Activated CD4-positive, alpha-beta T cell treated with anti-CD3 and anti-CD28 coated beads, Interleukin-2, amount 50 U/mL, for 1 hour (primary cell): ENCODE measurements around the gene LCLAT1.

ENCODE experiments used
- DNase-seq: peaks from one replicate; pipeline ENCODE4 v3.0.0-alpha.2; 2020

Gene LCLAT1

DNA sequence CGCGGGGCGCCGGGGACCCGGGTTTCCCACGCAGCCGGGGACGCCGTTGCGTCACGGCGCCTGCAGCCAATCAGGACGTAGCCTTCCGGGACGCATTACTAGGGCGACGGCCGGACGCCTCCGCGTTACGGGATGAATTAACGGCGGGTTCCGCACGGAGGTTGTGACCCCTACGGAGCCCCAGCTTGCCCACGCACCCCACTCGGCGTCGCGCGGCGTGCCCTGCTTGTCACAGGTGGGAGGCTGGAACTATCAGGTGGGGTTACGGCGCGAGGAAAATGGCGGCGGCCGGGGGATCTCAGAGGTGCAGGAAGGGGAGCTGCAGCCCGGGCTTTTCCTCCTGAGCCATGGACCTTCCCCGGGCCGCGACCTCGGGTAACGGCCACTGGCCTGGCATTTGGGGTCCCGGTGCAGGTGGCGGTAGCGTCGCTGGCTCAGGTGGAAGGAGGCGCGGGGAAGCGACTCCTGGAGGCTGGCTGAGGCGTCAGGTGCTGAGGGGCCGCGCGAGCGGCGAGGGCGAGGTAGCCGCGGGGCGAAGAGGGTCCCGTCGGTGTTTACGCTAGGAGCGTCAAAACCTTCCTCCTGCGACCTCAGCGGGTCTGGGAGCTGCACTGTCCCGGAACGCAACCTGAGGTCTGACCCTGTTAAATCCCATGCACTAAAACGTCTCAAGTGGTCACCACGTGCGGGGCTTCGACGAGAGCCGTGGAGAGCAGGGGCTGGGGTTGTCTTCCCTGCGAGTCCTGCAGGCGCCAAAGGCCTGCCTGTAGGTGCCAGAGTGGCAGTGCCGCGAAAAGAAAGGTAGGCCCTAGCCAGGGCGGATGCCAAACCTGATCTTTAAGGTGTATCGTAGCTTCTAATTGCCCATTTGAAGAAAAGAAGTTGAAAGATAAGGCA, at the start of gene LCLAT1:
Gene LCLAT1, plus strand, starts transcription at position 98 of the 897 bp plus-strand sequence. CDS start 78,345 bp downstream, outside the sequence.
- DNase-seq = peak; percentile 78

DNA sequence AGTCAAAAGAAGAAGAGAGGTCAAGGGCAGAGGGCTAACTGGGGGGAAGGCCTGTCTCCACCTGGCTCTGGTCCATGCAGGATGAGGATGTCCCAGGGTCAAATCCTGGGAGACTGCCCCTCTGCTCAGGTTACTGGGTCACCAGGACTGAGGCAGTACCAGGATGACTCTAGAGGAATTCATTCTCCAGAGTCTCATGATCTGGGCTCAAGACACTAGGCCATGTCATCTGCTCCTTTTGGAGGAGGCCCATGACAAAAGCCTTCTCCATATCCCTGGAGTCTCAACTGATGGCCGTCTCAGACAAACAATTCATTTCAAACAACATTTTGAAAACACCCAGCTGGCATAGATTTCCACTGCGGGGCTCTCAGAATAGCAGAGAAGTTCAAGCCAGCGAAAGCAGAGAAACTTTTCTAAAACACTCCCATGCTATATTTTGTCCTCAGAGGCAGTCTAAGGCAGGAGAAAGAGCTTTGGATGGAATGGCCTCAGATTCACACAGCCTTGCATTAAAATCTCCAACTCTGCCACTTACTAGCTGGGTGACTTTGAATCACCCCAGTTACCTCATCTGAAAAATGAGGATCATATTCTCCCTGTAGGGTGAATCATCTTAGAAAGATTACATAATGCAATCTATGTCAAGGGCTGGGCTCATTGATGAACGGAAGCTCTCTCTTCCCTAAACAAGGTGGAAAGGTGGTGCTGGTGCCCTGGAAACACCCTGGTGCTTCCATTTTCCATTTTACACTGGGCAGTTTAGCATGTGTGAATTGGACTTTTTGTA, 48.8 kb upstream of the LCLAT1 start:
- no peak for DNase-seq

DNA sequence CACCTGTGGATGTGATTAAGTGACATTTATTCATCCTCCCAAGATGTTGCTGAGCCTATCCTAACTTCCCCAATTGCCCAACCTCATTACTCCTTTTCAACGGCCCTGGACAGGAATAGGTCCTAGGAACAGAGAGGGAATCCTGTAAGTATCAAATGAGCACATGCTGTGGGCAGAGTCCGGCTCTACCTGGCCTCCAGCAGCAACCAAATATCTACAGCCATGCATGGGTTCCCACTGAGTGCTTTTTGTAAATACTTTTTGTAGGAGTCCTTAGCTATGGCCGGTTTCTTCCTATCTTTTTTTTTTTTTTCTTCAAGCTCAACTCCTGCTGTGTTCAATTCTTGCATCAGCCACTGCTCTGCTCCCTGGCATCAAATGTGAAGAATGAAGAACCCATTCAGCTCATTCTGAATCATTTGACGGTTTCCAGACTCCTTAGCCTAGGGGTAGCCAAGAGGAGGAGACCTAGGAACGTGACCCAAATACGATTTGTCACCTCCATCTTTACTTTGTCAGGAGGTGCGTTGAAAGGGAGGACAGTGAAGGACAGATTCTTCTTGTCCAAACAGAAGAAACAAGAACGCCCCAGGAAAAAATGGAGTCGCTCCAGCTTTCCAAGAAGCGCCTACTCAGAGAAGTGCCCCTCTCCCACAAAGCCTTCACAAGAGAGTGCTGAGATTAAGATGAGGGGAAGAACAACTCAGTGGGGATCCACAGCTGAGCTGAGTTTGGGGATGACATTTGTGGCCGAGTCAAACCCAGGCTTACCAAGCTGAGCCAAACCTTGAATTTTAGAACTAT, 46.7 kb upstream of the LCLAT1 start:
- no peak for DNase-seq

DNA sequence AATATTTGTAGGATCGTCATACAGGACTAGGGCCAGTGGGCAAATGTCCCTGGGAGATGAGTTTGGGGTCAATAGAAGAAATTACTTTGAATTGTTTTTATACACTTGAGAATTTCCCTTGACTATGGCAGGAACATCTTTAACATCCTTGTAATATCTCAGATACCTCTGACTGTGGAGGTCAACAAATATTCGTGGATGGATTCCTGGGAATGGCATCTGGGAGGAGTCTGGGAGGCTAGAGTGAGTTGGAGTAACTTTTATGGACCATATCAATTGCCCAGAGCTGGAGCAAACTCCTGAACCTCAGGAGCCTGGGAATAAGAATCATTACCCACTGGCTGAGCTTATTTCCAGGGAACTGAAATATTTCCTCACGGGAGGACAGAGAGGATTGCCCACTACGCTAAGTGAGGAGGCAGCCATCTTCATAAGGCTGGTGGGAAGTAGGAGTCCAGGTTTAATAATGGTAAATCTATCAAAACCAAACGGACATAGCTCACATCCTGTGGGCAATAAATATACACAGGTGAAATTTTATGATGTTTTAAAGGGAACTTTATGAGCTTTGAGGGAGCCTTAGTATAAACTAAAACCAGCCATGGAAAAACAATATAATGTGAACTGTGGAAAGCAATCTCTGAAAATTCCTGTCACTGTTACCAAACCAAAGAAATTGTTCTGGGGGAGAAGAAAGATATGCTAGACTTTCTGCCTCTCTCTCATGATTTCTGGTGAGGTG, 44.4 kb upstream of the LCLAT1 start:
- no peak for DNase-seq

DNA sequence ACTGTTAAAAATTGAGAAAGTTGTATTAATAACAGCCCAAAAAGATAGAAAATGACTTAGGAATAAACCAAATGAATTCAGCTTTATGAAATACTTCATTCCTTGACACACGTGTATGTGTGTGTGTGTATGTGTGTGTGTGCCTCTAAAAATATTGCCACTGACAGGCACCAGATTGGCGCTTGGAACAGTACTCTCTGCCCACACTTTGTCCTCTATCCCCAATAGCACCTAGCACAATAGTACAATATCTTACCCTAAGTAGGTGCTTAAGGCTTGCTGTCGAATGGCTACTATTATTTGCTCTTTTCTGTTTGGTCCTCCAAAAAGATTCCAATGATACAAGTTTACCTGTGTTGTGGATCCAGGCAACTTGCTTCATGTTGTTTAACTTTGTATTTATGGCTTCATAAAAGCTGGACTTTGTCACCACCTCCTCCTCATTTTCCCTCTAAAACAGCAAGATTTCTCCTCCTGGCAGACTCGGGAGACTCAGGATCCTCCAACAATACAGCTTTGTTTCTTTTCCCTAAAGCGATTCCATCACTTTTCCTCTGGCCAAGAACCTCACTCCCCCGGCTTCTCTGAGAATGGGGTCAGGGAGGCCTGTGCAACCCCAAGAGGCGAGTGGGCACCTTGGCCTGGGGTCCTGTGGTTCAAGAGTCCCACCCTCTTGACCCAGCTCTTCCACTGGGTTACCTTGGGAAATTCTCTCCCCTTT, 43.3 kb upstream of the LCLAT1 start:
- no peak for DNase-seq

DNA sequence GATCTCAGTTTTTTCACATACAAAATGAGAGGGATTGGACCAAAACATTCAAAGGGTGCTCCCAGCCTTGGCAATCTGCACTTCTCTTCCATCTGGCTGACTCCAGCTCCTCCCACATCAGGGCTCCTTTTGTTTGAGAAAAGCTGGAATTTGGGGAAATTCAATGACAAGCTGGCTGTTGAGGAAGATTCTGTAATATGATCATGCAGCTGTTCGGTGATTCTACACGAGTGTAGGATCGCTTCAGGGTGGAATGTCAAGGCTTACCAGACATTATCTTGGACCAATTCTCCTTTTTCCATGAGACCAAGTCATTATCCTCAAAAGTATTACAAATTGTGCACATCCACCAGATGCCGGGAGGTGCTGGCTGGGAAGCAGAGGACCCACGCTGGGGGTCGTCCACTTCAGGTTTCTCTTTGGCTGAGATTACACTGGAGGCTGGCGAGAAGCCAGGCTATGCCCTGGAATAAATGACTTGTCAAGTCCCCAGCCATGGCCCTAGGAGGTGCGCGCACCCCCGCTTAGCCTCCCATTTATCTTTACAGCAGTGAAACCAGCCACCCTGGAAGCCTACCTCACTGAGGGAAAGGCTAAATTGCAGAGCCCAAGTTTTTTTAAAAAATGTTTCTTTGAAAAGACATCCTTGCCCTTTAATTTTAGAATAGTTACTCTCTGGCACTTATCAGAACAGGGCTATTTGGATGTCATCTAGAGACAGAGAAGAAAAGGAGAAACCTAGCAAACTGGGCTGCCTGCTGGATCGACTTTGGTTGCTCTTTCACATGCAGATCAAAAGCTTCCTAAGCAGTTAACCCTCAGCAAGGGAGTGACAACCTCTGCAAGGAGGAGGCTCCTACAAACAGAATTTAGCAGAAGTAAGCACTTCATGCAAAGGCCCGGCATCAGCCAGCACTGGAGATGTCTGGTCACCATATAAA, 42.5 kb upstream of the LCLAT1 start:
- no peak for DNase-seq

DNA sequence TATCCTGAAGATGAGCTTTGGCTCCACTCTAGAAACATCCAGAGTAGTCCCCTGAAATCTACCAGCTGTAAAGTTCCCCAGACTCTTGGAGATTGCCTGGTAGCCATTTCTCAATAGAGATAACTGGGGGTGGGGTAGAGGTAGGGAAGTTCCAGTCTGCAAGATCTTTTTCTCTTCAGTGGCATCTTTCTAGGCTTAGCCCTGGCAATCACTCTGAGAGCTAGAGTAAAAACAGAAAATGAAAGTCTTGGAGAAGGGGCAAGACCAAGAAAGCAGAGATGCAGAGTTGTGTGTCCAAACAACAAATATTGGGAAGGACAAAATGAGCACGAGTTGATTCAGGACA, 41.8 kb upstream of the LCLAT1 start:
- DNase-seq = no peak

DNA sequence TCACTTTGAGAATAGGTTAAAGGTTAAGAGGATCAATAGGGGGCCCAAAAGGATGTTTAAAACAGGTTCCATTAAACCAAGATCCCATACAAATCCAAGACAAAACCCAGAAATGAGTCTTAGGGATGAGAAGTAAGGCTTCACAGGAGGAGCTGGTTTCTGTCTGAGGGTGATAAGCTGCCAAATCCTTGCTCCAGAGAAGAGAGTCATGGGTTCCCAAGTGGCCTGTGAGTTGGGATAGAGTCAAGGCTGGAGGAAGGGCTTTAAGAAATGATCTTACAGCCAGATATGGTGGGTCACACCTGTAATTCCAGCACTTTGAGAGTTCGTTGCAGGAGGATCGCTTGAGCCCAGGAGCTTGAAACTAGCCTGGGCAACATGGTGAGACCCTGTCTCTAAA, 40.2 kb upstream of the LCLAT1 start:
- DNase-seq = no peak

DNA sequence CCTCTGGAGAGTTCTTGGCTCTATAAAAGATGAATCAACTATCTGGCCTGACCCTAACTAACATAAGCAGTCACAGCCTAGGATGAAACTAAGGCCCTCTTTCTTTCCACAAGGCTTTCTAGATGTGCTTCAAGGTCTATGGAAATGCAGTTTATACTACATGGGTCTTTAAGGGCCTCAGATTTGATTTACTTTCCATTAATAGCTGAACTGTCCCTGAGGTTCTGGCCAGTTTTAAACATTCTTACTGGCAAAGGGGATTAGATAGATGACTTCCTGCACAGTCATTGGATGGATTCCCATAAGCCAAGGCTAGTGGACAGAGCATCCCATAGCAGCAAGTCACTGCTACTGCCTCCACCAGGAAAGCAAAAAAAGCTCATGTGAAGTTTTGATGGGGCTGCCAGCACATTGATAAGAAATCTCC, 38.1 kb upstream of the LCLAT1 start:
- DNase-seq = no peak

DNA sequence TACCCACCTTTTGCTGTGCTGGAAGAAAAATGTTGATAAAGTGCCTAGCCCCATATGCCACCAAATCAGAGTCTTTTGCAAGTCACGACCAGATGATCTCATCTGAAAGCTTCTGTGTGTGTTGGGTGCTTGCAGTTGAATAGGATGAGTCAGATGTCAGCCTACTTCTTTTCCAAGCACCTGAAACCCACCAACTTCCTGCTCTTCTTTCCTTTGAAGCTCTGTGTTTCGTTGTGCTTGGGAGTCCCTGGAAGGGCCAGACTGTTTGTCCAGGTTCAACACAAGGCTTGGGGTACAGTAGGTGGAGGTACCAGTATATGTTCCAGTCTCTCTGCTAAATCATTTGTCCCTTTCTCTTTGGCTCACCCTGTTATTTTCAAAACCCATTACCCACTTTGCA, 36.8 kb upstream of the LCLAT1 start:
- no peak for DNase-seq

DNA sequence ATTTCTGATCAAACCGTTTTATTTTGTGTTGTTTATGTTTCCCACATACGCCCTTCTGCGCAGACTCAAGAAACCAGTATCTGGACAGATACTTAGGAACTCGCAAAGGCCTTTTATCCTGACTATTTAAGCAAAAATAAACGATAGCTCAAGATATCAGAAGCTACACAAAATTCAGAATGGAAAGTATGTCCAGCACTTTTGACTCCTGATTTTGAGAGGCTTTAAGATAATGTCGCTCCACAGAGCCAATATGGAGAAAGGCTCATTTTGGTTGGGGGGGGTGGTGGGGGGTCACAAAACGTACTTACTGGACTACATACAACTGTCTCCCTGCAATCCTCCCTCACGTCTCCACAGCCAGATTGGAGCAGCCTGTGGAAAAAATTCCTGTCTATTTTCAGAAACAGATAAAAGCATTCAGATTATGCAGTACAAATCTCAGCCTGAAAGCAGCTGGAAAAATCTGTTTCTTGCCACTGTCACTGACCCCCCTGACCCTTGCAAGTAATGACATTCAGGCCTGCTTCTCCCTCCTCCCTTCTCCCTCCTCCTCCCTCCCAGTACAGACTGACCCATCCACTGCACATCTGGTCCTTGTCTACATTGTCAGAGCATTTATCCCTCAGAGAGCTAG, 34.9 kb upstream of the LCLAT1 start:
- no peak for DNase-seq

DNA sequence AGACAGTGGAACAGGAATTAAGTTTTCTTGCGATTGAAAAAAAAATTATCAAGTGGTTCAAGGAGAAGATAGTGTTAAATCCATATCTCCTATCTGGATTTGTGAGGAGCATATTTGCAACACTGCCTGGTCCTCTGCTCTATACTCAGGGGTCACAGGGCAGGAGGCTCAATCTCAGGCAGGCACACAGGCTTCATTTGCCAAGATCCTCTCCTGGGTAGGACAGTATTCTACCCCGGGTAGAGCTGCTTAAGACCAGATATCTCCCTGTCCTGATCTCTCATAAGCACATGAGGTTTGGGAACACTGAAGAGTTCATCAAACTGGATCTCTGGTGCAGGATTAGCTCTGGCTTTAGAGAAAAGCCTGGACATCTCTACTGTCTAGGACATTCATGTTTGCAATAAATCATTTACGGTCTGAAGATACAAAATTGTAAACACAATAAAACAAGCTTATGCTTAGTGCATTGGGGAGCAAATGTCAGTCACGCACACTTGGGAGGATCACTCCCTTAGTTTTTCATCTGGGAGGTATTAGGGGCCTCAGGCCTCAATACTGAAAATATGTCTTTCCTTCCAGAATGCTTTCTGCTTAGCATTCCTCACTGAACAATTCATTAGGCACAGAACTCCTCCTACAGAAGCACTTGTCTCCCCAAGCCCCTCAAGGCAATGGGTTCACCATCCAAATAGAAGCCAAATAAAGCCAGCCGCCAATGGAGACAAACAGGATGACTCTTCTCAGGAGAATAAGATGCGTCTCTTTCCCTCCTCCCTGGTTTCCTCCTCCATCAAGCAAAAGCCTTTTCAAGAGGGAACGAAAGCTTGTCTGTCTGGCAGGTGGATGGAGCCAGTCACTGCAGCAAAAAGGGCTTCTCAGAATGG, 34.1 kb upstream of the LCLAT1 start:
- no peak for DNase-seq

DNA sequence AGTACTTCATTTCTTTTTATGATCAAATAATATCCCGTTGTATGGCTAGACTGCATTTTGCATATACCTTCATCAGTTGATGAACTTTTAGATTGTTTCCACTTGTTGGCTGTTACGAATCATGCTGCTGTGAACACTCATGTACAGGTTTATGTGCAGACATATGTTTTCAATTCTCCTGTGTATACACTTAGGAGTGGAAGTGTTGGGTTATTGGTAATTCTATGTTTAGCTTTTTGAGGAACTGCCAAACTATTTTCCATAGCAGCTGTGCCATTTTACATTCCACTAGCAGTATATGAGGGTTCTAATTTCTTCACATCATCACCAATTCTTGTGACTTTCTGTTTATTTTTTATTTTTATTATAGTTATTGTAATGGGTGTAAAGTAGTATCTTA, 32.1 kb upstream of the LCLAT1 start:
- no peak for DNase-seq

DNA sequence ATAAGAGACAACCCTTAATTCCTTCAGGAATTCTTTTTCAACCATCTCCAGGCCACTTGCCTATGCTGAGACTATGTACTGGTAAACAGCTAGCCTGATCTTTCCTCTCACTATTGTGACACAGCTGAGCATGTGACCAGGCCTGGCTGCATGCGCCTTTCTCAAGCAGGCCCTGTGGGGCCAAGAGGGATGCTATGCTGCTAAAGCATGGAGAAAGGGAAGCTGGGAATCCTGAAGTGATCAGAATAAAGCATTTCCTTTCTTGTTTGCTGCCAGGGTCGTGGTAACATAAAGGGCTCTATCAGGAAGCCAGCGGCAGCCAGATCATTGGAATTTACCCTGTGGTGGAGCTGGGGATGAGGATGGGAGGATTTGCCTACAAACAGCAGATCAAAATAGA, 29.8 kb upstream of the LCLAT1 start:
- no peak for DNase-seq

DNA sequence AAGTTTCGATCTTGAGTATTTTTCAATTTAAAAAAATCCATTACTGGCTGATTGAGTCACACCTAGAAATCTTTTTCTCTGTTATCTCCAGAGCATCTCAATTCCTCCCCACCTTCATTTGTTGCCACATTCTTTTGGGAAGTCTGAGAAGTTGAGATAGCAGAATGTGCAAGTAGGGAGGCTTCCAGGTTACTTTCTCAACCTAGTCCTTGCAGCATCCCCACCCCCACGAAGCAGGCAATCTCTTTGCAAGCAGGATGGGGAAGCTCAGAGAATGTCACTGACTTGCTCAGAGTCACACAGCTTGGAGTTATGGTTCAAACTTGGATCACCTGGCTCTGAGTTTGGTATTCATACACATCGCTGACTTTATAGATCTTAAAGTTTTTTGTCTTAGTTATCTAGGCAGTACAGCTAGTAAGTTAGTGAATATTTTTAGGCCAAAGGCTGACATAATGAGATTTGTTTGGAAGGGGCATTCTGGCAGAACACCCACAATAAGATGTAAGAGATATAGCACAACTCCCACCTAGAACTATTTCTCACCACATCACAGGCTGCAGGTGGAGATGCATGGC, 25.9 kb upstream of the LCLAT1 start:
- no peak for DNase-seq

DNA sequence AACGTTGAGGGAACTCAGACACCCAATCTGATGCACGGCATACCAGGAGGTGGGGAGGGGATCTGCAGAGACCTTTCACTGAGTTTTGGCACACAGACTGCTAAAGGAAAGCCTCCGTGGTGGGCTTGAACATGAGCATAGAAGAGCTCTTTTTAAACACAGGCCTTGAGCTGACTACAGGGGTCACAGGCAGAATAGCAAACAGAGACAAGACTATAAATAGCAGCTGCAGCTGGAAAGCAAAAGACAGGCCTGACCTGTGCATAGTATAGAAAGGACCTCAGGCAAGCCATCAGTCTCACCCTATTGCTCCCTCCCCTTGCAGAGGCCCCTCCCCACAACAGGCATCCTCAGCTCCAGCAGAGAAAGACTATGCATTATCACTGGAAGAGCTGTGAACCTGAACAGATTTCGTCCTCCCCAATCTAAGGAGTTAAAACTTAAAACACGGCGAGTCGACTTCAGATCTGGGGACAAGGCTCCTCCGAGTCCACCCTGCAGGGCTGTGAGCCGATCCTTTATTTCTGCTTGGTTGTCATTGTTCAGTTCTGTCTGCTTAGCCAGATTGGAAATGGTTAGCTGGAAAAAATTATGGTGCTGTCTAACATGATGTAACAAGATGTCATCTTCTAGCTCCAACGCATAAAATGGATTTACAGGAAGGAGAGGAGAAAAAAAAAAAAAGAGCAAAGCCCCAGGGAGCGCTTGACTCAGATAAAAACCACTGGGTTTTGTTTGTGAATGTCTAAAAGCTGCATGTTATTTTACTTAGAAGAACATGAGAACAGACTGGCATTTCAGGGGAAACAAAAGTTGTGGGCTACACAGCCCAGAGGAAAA, 25.2 kb upstream of the LCLAT1 start:
- peak; percentile 25 for DNase-seq

DNA sequence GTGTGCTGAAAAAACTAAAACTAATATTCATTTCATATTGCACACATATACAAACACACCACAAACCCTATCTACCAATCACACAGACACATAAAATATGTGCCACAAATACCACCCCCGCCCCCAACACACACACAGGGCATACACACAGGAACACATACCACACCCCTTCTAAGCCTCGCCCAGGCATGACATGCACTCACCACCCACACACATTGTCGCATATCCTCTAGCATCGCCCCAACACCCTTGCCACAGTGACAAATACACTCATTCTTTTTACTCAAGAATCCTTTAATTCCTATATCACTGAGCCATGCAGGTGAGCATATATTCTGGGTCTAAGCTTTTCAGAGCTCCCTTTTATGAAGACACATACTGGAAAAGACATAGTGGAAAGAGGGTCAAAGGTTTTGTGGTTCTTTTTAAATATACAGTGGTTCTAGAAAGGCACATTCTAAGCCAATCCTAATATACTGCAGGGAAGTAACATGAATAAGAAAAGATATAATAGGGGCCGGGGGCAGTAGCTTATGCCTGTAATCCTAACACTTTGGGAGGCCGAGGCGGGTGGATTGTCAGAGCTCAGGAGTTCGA, 24.5 kb upstream of the LCLAT1 start:
- DNase-seq = peak; percentile 63
